Pancreas (tissue), 10 donors: Measurements from ENCODE around the gene CRMP1. TPM values are rescaled to one million over a fixed set of nuclear protein-coding genes. Genes with fewer than 3 reads are reported as not detected.

Source experiments
- ATAC-seq, 4 donors: fragments of 200-7000 bp; cut with Tn5 transposase; one replicate each; pipeline versions ENCODE4 v1.8.0 to v1.9.1; 2020; ENCODE audit warnings: mild to moderate bottlenecking in 4 of 4, moderate library complexity in 4 of 4
- DNase-seq, 6 donors: peaks; one replicate each; pipeline ENCODE4 v3.0.0-alpha.2; 2020
- FAIRE-seq: peaks from 2 replicates; lab custom pipeline; 2012; peaks lifted over from hg19 to GRCh38; lab: Jason Lieb, UNC
- H3K27ac ChIP-seq, 4 donors: fragments of 200-600 bp; sonication (generic); 1 replicate in 3 of 4; 2 replicates in 1 of 4; pipeline versions ENCODE4 v1.5.0 to v1.8.0; 2020
- H3K27me3 ChIP-seq, 4 donors: fragments of 200-600 bp; one replicate each; pipeline ENCODE4 v1.8.0; 2021
- H3K36me3 ChIP-seq, 3 donors: fragments of 200-600 bp; sonication (generic) in 1 of 3; one replicate each; pipeline versions ENCODE4 v1.5.0 to v1.8.0; 2020 to 2021
- H3K4me1 ChIP-seq, 3 donors: fragments of 200-600 bp; one replicate each; pipeline ENCODE4 v1.8.0; 2021
- H3K4me3 ChIP-seq, 4 donors: fragments of 200-600 bp; sonication (generic) in 2 of 4; one replicate each; pipeline versions ENCODE4 v1.5.0 to v1.8.0; 2020 to 2021
- H3K9me3 ChIP-seq, 4 donors: fragments of 200-600 bp; one replicate each; pipeline ENCODE4 v1.8.0; 2021
- CTCF ChIP-seq, 4 donors: fragments of 200-600 bp; sonication (generic) in 3 of 4; IDR thresholded peaks; one replicate each; pipeline versions ENCODE4 v1.5.0 to v1.8.0; 2021; ENCODE audit warnings: antibody characterized with exemption in 4 of 4
- WGBS, 2 donors: extraction: QIAGEN DNeasy Blood & Tissue Kit; methylation state at CpG; one replicate each; pipeline ENCODE4 v1.1.7; 2013; 5-methylcytosine and 5-hydroxymethylcytosine counted together
- intact Hi-C, 3 donors: fragments of 100-400 bp; cut with DNase I; formaldehyde crosslinking; loops; one replicate each; pipeline versions ENCODE4 v1.11.1 to v1.14.2; 2022
- polyA plus RNA-seq, 2 donors: library from polyadenylated mRNA; stranded (reverse); fragments of 200-250 nt; gene quantifications; one replicate each; pipeline ENCODE4 v1.2.3, GENCODE V29; 2013
- total RNA-seq, 6 donors: library from RNA; stranded (reverse); fragmentation: NEBNext Ultra II Directional in 4 of 6; extraction: Animal tissue kit (Norgen Biotek cat#: 25700) in 4 of 6; gene quantifications; one replicate each; pipeline versions ENCODE4 v1.2.1 to v1.2.4, GENCODE V29; 2021 to 2023
- donor health status: healthy with polysubstance abuse.
- donor health status: DM: no; HTN: no; CAD: no; lungs with moderate emphysema.
- donor health status: DM: no; HTN: no; CAD: no.
- donor health status: control.
- donor health status: control.
- donor health status: Bipolar disorder and iron deficiency.
- donor health status: DM: yes; HTN: yes; CAD: no.
- donor health status: DM: no; HTN: no; CAD: no.
- donor health status: DM: no; HTN: no; CAD: no.
- donor health status: DM: yes; HTN: yes; CAD: no.

Gene CRMP1
- total and polyA plus RNA-seq, 8 donors, result 0.69 to 21.4 (median 2.6) TPM

GRCh38 chr4:5917672-5918071 lies 24.8 kb upstream of the CRMP1 start:
- no peak for DNase-seq
- Histone ChIP-seq H3K4me1 (no peaks in the 10 kb centered on the region), H3K9me3 (no peaks in the 10 kb centered on the region), H3K27me3 (no peaks in the 10 kb centered on the region), H3K4me3 (no peak overlapping the region), H3K36me3 (no peaks in the 10 kb centered on the region), H3K27ac (no peak overlapping the region)
- intact Hi-C loops, result no loop called here
- no peak for ATAC-seq
- WGBS, 2 donors, result 22 to 23% methylated on average over 11 of the region's 11 CpGs
- no peak for FAIRE-seq
- TF ChIP-seq CTCF (IDR thresholded peaks at IDR 0.05), result no peak

- no peak for ATAC-seq
- TF ChIP-seq CTCF (IDR thresholded peaks at IDR 0.05), result no peak
- intact Hi-C loops, result no loop called here
- 47 to 52% methylated on average over 3 of the region's 3 CpGs for WGBS, 2 donors
- no peaks in the 10 kb centered on the region for H3K9me3 ChIP-seq
- H3K36me3 ChIP-seq, result no peaks in the 10 kb centered on the region
- no peak for DNase-seq
- no peaks in the 10 kb centered on the region for H3K4me1 ChIP-seq
- no peak for FAIRE-seq
- no peak overlapping the region for H3K27ac ChIP-seq
- H3K27me3 ChIP-seq, result no peaks in the 10 kb centered on the region
- no peak overlapping the region for H3K4me3 ChIP-seq
Measured at GRCh38 chr4:5916229-5916628, 23.3 kb upstream of the CRMP1 start.

GRCh38 chr4:5913454-5913853 lies 20.6 kb upstream of the CRMP1 start:
- Histone ChIP-seq H3K36me3 (no peaks in the 10 kb centered on the region), H3K4me1 (no peaks in the 10 kb centered on the region), H3K27ac (no peak overlapping the region), H3K27me3 (no peaks in the 10 kb centered on the region), H3K4me3 (no peak overlapping the region), H3K9me3 (no peaks in the 10 kb centered on the region)
- no peak for FAIRE-seq
- intact Hi-C loops, result no loop called here
- no peak for TF ChIP-seq CTCF (IDR thresholded peaks at IDR 0.05)
- no peak for DNase-seq
- ATAC-seq, result no peak
- WGBS, 2 donors, result 68 to 76% methylated on average over 7 of the region's 7 CpGs

- H3K27ac ChIP-seq, result no peak overlapping the region
- FAIRE-seq (no peak), ATAC-seq (no peak), DNase-seq (no peak)
- H3K4me1 ChIP-seq, result no peaks in the 10 kb centered on the region
- no peaks in the 10 kb centered on the region for H3K27me3 ChIP-seq
- intact Hi-C loops, result no loop called here
- H3K9me3 ChIP-seq, result no peaks in the 10 kb centered on the region
- WGBS, 2 donors, result 86 to 93% methylated on average over 1 of the region's 1 CpG
- TF ChIP-seq CTCF (IDR thresholded peaks at IDR 0.05), result no peak
- H3K36me3 ChIP-seq, result no peaks in the 10 kb centered on the region
- H3K4me3 ChIP-seq, result no peak overlapping the region
Measured at GRCh38 chr4:5912614-5913019, 19.7 kb upstream of the CRMP1 start.

GRCh38 chr4:5908876-5909427 lies 16.1 kb upstream of the CRMP1 start:
- intact Hi-C loops, result no loop called here
- DNase-seq, result no peak
- Histone ChIP-seq H3K27me3 (no peaks in the 10 kb centered on the region), H3K9me3 (no peaks in the 10 kb centered on the region), H3K36me3 (no peaks in the 10 kb centered on the region), H3K4me1 (no peaks in the 10 kb centered on the region), H3K27ac (no peak overlapping the region), H3K4me3 (no peak overlapping the region)
- no peak for TF ChIP-seq CTCF (IDR thresholded peaks at IDR 0.05)
- WGBS, 2 donors, result 46% methylated on average over 3 of the region's 3 CpGs
- FAIRE-seq, result no peak
- ATAC-seq, result no peak
